Measurements from ENCODE around the gene FAT1.

GRCh38 chr4:186644311-186644638, 79.4 kb downstream of the FAT1 start:
- TF ChIP-seq SP1 (IDR thresholded peaks at IDR 0.05) (no peak), FOXM1 (IDR thresholded peaks at IDR 0.05; ENCODE audit: borderline replicate concordance) (no peak), SUZ12 (IDR thresholded peaks at IDR 0.05) (no peak), NFRKB (IDR thresholded peaks at IDR 0.05) (no peak), FOXK2 (IDR thresholded peaks at IDR 0.05) (no peak), PKNOX1 (IDR thresholded peaks at IDR 0.05) (no peak), BHLHE40 (IDR thresholded peaks at IDR 0.05; ENCODE audit: borderline replicate concordance) (no peak), ELF4 (IDR thresholded peaks at IDR 0.05) (no peak), ZNF384 (IDR thresholded peaks at IDR 0.05) (no peak), ARNT (IDR thresholded peaks at IDR 0.05) (no peak), FOXA1 (IDR thresholded peaks at IDR 0.05) (no peak), CTBP1 (IDR thresholded peaks at IDR 0.05; ENCODE audit: borderline replicate concordance) (no peak), TARDBP (IDR thresholded peaks at IDR 0.05) (no peak), L3MBTL2 (conservative IDR thresholded peaks at IDR 0.05) (no peak)
